ENCODE data around the gene BACH2.

DNA sequence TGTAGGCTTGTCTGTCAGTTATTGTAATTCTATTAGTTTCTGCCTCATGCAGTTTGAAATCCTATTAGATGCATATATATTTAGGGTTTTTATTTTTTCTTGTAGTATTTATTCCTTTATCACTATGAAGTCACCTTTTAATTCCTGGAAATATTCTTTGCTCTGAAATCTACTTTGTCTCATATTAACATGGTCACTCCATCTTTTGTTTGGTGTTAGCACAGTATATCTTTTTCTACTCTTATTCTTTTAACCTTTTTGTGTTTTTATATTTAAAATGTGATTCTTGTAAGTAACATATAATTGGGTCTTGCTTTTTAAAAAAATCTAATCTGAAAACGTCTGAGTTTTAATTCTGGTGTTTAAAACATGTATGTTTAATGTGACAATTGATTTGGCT, 280.8 kb downstream of the BACH2 start:
- TF ChIP-seq, protein P1, sequence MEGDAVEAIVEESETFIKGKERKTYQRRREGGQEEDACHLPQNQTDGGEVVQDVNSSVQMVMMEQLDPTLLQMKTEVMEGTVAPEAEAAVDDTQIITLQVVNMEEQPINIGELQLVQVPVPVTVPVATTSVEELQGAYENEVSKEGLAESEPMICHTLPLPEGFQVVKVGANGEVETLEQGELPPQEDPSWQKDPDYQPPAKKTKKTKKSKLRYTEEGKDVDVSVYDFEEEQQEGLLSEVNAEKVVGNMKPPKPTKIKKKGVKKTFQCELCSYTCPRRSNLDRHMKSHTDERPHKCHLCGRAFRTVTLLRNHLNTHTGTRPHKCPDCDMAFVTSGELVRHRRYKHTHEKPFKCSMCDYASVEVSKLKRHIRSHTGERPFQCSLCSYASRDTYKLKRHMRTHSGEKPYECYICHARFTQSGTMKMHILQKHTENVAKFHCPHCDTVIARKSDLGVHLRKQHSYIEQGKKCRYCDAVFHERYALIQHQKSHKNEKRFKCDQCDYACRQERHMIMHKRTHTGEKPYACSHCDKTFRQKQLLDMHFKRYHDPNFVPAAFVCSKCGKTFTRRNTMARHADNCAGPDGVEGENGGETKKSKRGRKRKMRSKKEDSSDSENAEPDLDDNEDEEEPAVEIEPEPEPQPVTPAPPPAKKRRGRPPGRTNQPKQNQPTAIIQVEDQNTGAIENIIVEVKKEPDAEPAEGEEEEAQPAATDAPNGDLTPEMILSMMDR (conservative IDR thresholded peaks at IDR 0.05), result no peak
- no peak for TF ChIP-seq ZFX (IDR thresholded peaks at IDR 0.05)

Data from C4-2B (cell line).